A172 (cell line): Measurements from ENCODE around the gene RHOBTB3. TPM values are rescaled to one million over a fixed set of nuclear protein-coding genes. Genes with fewer than 3 reads are reported as not detected.
"Not testable (repeated sequence)": the region's sequence is repeated elsewhere in the genome, so short reads cannot be mapped to it uniquely, and the experiment has no call there.

Experiments used
- DNase-seq: peaks from one replicate; pipeline ENCODE4 v3.0.0-alpha.2; 2015; ENCODE audit warnings: low spot score
- total RNA-seq: library from RNA; depleted of rRNA; stranded (reverse); fragments of >200 nt; shearing (Covaris generic); gene quantifications from 2 replicates; pipeline ENCODE4 v1.2.3, GENCODE V29; 2014

Gene RHOBTB3
- total RNA-seq, 1 experiment from 2014 or later = 274 TPM

DNA sequence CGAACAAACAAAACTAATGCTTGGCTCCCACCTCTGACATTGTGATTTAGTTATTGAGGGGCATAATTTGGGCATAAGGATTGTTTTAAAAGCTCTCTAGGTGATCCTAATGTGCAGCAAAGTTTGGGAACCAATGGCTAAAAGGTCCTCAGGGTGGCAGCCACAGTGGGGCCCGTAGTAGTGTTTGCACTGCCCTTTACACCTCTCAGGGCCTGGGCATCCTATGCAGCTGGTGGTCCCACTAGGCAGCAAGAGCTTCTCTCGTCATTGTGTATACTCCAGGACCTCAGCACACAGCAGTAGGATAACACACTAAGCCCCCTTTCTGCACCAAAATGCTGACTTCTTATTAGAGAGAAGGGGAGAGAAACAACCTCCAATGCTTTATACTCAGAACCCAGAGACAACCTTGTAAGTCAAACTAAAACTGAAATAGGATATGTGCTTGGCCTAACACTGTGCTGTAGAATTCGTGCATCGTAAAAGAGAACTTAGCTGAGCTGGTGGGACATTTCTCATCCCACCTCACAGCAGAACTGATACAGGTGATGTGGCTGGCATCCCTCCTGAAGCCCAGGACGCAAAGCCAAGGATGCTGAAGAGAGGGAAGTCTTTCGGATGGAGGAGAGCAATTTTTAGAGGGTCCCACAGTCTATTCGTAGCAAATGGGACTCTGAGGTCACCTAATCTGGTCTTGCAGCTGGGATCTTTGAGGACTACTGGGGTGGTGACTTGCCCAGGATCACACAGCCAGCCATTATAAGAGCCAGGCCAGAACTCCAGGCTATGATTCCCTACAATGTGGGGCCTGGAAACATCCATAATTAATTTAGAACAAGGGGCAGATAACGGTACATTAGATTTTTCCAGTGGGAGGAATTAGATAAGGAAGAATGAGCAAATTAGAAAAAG, 90.2 kb downstream of the RHOBTB3 start:
- DNase-seq = no peak

DNA sequence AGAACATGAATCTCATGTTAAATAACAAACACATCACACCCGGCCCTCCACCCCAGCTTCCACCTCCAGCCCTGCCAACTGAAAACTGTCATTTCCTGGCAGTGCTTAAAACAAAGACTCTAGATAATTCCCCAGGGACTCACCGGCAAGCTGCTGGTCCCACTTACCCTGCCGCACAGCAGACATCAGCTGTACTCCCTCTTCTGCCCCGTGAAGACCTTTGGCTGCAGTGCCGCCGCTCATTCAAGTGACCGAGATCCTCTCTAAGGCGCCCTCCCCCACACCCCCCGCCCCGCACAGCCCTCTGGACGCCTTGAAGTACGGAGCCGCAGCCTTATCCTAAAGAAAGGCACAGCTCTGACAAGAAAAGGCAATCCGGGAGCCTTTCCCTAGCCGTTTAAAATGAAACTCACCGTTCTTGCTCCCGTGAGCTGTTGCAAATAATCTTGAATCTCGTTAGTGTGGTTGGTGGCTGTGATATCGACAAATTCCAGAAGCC, 91.0 kb downstream of the RHOBTB3 start:
- DNase-seq = peak; percentile 51

DNA sequence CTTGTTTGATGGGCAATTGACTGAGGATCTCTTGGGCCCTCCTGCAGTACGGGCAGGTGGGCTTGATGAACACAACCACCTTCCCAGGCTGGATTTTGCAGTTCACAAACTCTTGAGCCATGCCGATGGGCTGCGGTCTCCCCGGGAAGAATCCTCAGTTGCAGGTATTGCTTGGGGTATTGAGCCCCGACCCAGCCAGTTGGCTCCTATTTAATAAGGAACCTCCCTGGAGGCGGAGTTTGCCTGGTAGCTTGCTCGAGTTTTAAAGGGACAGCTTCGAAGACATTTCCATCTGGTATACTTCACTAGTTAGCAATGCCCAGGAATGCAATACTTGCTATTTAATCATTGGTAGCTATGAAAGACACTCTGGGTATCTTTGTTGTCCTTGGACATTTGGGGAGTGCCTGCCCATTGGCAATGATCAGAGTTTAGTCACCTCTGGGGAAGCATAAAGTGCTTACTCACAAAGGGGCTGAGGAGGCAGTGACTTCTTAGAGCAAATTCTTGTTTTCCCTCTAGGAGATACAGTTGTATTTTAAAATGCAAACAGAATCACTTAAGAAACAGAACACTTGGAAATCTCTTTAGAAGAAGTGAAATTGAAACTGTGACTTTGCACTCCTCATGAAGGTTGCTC, 91.5 kb downstream of the RHOBTB3 start, which contains the start of gene GLRX:
Gene GLRX (minus strand): TSS at position 185 of the 640 bp plus-strand sequence. CDS start 64 bp downstream, at position 121.
- DNase-seq = peak; percentile 90

DNA sequence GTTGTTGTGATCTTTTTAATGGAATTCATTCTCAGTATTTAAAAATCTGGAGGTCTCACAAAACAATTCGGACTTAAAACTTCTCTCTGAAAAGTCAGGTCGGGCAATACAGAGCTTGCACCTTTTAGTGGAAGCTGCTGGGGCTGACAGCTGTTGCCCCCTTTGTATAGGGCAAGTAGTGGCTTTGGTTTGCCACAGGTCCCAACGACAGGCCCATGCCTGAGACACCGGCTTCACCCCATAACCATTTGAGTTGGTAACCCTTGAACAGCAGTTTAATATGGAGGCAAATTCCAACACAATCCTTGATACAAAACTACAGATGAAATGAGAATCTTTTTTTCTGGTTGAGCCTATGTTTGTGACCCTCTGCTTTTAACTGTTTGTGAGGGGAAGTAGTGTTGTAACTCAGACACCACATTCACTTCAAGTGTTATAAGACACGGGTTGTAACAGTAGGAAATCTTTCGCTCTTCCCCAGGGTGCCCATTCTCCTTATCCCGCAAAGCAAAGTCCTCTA, 92.1 kb downstream of the RHOBTB3 start:
- DNase-seq = no peak

DNA sequence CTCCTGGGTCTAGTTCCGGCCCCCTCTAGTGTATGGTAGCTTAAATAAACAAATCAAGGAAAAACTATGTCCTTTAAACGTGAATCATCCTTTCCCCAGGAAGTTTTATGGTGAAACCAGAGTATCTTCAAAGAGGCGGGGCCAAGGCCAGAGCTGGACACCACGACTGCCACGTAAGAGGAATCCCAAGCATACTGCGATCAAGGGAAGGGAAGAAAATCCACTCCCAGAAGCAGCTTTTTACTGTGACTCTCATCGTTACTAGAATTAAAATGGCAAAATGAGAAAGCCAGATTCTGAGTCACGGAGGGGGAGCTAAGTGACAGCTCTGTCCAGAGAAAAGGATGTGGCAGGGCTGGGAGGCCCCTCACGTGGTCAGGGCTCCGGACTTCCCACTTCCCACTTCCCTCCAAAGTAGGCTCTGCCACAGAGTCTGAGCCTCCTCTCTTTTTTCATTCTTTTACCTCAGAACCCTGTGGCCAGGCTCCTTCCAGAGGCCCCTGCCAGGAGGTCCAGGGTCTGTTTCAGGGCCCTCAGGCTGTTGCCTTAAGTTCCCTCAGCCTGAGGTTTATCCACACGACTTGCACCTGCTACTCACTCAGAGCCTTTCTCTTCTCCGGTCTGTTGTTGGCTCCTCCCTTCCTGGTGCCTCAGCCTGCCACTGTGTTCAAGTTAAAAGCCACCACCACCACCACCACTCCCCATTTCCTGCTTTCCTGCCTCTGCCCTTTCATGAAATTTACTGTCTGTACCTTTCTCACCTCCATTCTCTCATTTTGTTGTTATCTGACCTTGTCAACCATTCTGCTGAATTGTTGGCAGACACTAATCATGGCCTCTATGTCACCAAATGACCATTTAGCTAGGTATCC, 92.8 kb downstream of the RHOBTB3 start:
- DNase-seq = peak; percentile 94

GRCh38 chr5:95824747-95825146, 93.6 kb downstream of the RHOBTB3 start:
- DNase-seq = no peak

GRCh38 chr5:95825495-95825894, 94.4 kb downstream of the RHOBTB3 start:
- no peak for DNase-seq

DNA sequence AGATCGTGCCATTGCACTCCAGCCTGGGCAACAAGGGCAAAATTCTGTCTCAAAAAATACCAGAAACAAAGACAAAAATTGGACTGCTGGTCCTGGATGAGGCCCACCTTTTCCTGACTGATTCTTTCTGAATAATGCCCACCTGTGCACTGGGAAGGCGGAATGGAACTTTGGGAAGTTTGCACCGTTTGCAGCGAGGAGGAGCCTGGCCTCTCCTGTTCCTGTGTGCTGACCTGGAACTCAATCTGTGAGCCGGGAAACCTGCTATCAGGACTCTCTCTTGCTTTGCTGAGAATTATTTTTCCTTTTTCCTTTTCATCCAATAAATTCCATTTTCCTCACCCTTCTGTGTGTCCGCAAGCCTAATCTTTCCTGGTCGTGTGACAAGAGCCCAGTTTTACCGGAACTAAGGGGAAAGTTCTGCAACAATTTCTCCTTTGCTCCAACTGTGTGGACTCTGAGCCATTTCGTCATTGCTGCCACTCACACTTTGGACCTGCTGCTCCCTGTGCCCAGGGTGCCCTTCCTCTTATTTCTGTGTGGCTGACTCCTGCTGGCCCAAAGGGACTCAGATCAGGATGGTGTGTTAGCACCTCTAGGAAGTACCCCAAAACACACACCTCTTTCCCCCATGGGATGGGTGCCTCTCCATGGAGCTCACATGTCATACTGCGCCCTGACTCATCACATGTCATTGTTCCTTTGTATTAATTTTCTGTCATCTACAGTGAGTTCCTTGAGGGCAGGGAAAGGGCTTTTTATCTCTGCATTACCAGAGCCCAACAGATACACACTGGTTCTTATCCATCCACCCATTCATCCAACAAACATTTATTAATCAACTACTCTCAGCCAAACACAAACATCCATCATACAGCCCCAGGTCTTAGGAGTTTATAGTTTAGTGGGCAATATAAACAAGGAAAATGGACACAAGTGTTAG, 96.1 kb downstream of the RHOBTB3 start:
- no peak for DNase-seq

DNA sequence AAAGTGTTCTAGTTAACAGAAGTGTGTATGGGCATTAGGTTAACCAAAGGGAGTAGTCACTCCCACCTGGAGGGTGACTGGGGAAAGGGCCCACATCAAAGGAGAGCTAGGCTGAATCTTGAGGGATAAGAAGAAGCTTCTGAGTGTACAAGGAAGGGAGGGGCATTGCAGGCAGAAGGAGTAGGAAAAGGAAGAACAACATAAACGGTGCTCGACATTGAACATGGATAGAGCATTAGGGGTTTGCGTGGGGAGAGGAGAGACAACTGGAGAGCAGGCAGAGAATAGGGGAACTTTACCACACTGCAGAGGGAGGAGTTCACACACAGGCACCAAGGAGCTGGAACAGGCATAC, 96.7 kb downstream of the RHOBTB3 start:
- no peak for DNase-seq

GRCh38 chr5:95830226-95830625, 99.1 kb downstream of the RHOBTB3 start:
- DNase-seq = no peak

DNA sequence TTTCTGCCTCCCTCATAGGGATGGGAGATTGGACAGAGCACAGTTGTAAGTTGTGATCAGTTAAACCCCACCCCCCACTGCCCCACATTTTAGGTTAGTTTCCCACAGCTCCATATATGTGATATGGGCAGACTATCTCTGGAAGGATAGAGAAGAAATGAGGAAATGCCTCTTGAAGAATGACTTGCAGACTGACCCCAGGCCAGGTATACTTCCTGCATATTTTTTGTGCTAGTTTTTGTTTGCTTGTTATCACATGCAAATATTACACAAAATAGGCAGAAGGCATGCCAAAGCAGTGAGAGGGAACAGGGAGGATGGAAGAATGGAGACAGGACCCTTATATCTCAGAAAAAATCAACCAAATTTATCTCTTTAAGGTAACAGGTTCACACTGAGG, 101.5 kb downstream of the RHOBTB3 start:
- DNase-seq = no peak

DNA sequence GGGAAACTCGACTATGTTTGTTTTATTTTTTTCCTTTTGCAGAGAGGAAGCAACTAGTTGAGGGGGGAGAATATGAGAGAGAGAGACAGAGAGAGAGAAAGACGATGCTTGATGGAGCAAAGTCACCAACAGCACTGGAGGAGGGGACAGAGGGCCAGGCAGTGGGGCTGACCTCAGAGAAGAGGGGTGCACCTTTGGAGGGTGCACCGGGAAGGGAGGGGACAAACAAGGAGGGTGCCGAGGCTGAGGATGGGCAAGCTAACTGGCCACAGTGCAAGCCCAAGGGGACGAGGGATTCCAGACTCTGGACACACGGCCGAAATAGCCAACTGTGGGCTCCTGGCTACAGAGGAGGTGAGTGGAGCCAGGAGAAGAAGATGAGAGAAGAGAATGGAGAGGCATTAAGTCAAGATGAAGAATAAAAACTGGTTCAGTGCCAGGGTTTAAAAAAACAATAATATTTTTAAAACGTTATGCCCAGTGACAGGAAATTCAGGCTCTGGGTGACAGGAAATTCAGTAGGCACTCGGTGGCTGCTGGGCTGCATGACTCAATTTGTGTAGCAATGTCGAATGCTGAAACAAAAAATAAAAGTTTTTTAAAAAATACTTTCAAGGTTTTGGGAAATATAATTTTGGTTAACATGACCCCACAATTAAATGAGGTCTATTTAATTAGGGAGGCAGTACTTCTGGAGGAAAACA, 104.7 kb downstream of the RHOBTB3 start:
- DNase-seq = no peak

GRCh38 chr5:95836544-95836943, 105.4 kb downstream of the RHOBTB3 start:
- no peak for DNase-seq

DNA sequence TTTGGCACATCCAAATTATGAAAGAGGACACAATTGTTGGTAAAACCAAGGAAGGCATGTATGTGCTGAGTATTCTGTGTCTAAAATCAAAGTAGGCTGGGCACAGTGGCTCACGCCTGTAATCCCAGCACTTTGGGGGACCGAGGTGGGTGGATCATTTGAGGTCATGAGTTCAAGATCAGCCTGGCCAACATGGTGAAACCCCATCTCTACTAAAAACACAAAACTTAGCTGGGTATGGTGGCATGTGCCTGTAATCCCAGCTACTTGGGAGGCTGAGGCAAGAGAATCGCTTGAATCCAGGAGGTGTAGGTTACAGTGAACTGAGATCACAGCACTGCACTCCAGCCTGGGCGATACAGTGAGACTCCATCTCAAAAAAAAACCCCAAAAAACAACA, 105.8 kb downstream of the RHOBTB3 start:
- DNase-seq = not testable (repeated sequence)

DNA sequence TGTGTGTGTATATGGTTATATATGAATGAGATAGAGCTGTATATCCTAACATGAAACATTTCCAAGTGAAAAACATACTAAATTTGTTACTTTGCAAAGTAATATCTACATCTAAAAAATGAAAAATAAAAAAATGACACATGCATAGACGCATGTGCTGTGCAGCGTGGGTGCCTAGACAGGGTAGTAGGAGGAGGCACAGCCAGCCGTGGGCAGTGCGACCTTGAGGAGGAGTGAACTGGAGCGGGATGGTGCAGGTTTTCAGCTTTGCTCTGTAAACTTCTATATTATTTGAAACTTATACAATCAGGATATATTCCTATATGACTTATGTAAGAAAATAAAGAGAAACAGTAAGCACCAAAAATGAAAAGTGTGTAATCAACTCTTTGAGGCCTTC, 106.4 kb downstream of the RHOBTB3 start:
- DNase-seq = no peak

- DNase-seq = no peak
Measured at GRCh38 chr5:95838001-95838520, 106.9 kb downstream of the RHOBTB3 start.

- no peak for DNase-seq
Measured at GRCh38 chr5:95838556-95838955, 107.4 kb downstream of the RHOBTB3 start.

- DNase-seq = no peak
Measured at GRCh38 chr5:95839658-95840057, 108.5 kb downstream of the RHOBTB3 start.

DNA sequence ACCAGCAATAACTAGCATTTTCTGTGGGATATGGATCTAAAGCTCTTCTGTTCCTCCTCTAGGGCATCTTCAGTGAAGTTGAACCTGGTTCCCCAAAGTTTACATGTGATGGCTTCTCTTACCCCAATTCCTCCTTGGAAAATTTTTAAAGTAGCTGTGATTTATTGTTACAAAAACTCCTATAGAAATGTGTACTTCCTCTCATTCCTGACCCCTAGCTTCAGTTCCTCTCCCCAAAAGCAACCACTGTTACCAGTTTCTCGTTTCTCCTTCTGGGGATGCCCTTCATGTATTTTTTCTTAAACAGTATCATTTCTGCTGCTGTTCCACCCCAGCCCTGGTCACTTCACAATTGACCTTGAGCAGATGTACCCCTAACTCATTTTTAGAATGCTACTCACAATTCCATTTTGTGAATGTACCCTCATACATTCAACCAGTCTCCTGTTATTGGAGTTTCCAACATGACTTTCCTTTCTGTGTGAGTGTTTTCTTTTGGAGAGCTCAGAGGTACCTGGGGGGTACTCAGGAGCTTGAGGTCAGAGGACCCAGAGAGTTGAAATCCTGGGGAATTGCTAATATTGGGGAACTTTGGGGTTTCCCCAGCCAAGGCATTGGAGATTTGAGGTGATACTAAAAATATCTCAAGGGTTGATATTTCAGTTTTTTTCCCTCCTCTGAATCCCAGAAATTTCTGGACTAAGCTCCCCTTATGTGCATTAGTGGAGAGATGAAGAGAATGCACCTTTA, 110.0 kb downstream of the RHOBTB3 start:
- DNase-seq = no peak
